MM.1S (cell line): Measurements from ENCODE around the gene CD300A.

ENCODE experiments used
- DNase-seq: peaks from one replicate; pipeline ENCODE4 v3.0.0-alpha.2; 2015
- H2AFZ ChIP-seq: fragments of 300-600 bp; sonication (generic); 2 replicates; pipeline ENCODE4 v1.6.0; 2016; ENCODE audit warnings: antibody characterized with exemption, low read length
- H3F3A ChIP-seq: fragments of 300-600 bp; sonication (generic); 2 replicates; pipeline ENCODE4 v1.6.1; 2016; ENCODE audit warnings: mild to moderate bottlenecking, antibody characterized with exemption, low read length, moderate library complexity, mixed read lengths; ENCODE audit not compliant: insufficient read depth
- H3K27ac ChIP-seq: fragments of 300-600 bp; sonication (generic); 2 replicates; pipeline ENCODE4 v1.5.1; 2016; ENCODE audit warnings: mild to moderate bottlenecking, low read length
- H3K27me3 ChIP-seq: fragments of 300-600 bp; sonication (generic); replicated peaks from 2 replicates; pipeline ENCODE4 v1.6.0; 2016; ENCODE audit warnings: low read length; ENCODE audit not compliant: insufficient read depth
- H3K36me3 ChIP-seq: fragments of 300-600 bp; sonication (generic); replicated peaks from 2 replicates; pipeline ENCODE4 v1.6.1; 2016; ENCODE audit warnings: mild to moderate bottlenecking, low read length, mixed read lengths; ENCODE audit not compliant: insufficient read depth
- H3K4me1 ChIP-seq: fragments of 300-600 bp; sonication (generic); 2 replicates; pipeline ENCODE4 v1.6.1; 2016; ENCODE audit warnings: low read length, mixed read lengths
- H3K4me2 ChIP-seq: fragments of 300-600 bp; sonication (generic); 2 replicates; pipeline ENCODE4 v1.6.0; 2016; ENCODE audit warnings: low read depth, low read length
- H3K4me3 ChIP-seq: fragments of 300-600 bp; sonication (generic); 2 replicates; pipeline ENCODE4 v1.5.1; 2016; ENCODE audit warnings: low read length, mixed read lengths
- H3K79me2 ChIP-seq: fragments of 300-600 bp; sonication (generic); 2 replicates; pipeline ENCODE4 v1.6.1; 2016; ENCODE audit warnings: mixed run types, low read length, mixed read lengths
- H3K9ac ChIP-seq: fragments of 300-600 bp; sonication (generic); 2 replicates; pipeline ENCODE4 v1.6.1; 2016; ENCODE audit warnings: low read length, mixed read lengths
- H3K9me2 ChIP-seq: fragments of 300-600 bp; sonication (generic); replicated peaks from 2 replicates; pipeline ENCODE4 v1.6.1; 2016; ENCODE audit warnings: mild to moderate bottlenecking, low read length, mixed read lengths; ENCODE audit not compliant: insufficient read depth
- H3K9me3 ChIP-seq: fragments of 300-600 bp; sonication (generic); replicated peaks from 2 replicates; pipeline ENCODE4 v1.6.1; 2016; ENCODE audit warnings: mild to moderate bottlenecking, low read length, mixed read lengths; ENCODE audit not compliant: insufficient read depth
- H4K20me1 ChIP-seq: fragments of 300-600 bp; sonication (generic); 2 replicates; pipeline ENCODE4 v1.6.1; 2016; ENCODE audit warnings: mild to moderate bottlenecking, low read length, moderate library complexity, mixed read lengths; ENCODE audit not compliant: insufficient read depth
- CTCF ChIP-seq: fragments of 300-600 bp; sonication (generic); IDR thresholded peaks from 2 replicates; pipeline ENCODE4 v1.5.1; 2016; ENCODE audit warnings: antibody characterized with exemption, low read length, mixed read lengths
- EZH2 ChIP-seq: fragments of 300-600 bp; sonication (generic); optimal IDR thresholded peaks from 2 replicates; pipeline ENCODE3; 2017; ENCODE audit warnings: low read depth, mild to moderate bottlenecking, antibody characterized with exemption, low read length, mixed read lengths
- EZH2phosphoT487 ChIP-seq: fragments of 300-600 bp; sonication (generic); IDR thresholded peaks from 2 replicates; pipeline ENCODE4 v1.6.1; 2018; ENCODE audit warnings: antibody characterized with exemption, low read length

The CD300A gene

GRCh38 chr17:74453665-74454196 lies 12.7 kb upstream of the CD300A start:
- H3K36me3 ChIP-seq: no peaks in the 10 kb centered on the region
- H3K9ac ChIP-seq: no peak overlapping the region
- H3K4me2 ChIP-seq: peak overlapping the region; percentile 95; the same call in 1 of the 2 replicates
- no peak overlapping the region for H3K27ac ChIP-seq
- no peaks in the 10 kb centered on the region for H3K9me2 ChIP-seq
- H4K20me1 ChIP-seq: no peaks in the 10 kb centered on the region
- H3K4me1 ChIP-seq: peaks cover 5% of the 10 kb centered on the region; the same call in 1 of the 2 replicates
- H3K79me2 ChIP-seq: no peaks in the 10 kb centered on the region
- peak overlapping the region; percentile 74; the same call in 1 of the 2 replicates for H2AFZ ChIP-seq
- no peaks in the 10 kb centered on the region for H3F3A ChIP-seq
- H3K27me3 ChIP-seq: peaks cover 46% of the 10 kb centered on the region
- no peaks in the 10 kb centered on the region for H3K9me3 ChIP-seq
- peak overlapping the region; percentile 29; the same call in 1 of the 2 replicates for H3K4me3 ChIP-seq
- peak; percentile 83 for DNase-seq
- no peak for TF ChIP-seq EZH2
- TF ChIP-seq EZH2phosphoT487: no peak
- no peak for TF ChIP-seq CTCF

- Histone ChIP-seq H3K4me2 (peak overlapping the region; percentile 95), H3K27me3 (peaks cover 39% of the 10 kb centered on the region), H3K36me3 (no peaks in the 10 kb centered on the region), H3K4me3 (peak overlapping the region; percentile 45), H3K9me3 (no peaks in the 10 kb centered on the region), H3K9me2 (no peaks in the 10 kb centered on the region), H4K20me1 (no peaks in the 10 kb centered on the region), H2AFZ (peak overlapping the region; percentile 93), H3K9ac (peak overlapping the region; percentile 38; the same call in 1 of the 2 replicates), H3K4me1 (peaks cover 5% of the 10 kb centered on the region; the same call in 1 of the 2 replicates), H3K79me2 (no peaks in the 10 kb centered on the region), H3F3A (no peaks in the 10 kb centered on the region), H3K27ac (no peak overlapping the region)
- TF ChIP-seq CTCF: no peak
- no peak for TF ChIP-seq EZH2phosphoT487
- TF ChIP-seq EZH2: no peak
- no peak for DNase-seq
Measured at GRCh38 chr17:74454197-74455024, 12.0 kb upstream of the CD300A start.

- Histone ChIP-seq H3K27me3 (peaks cover 34% of the 10 kb centered on the region), H3K27ac (no peak overlapping the region), H4K20me1 (no peaks in the 10 kb centered on the region), H3K4me2 (no peak overlapping the region; the same call in 1 of the 2 replicates), H3K4me3 (no peak overlapping the region), H3K9ac (no peak overlapping the region), H2AFZ (no peak overlapping the region), H3K9me3 (no peaks in the 10 kb centered on the region), H3K4me1 (peaks cover 5% of the 10 kb centered on the region; the same call in 1 of the 2 replicates), H3F3A (no peaks in the 10 kb centered on the region), H3K79me2 (no peaks in the 10 kb centered on the region), H3K36me3 (no peaks in the 10 kb centered on the region), H3K9me2 (no peaks in the 10 kb centered on the region)
- no peak for TF ChIP-seq EZH2
- TF ChIP-seq EZH2phosphoT487: no peak
- no peak for TF ChIP-seq CTCF
- no peak for DNase-seq
Measured at GRCh38 chr17:74455025-74455545, 11.3 kb upstream of the CD300A start.
